Panc1 (cell line): ENCODE results near the gene ELANE.

ENCODE experiments used
- TF ChIP-seq, protein P1 (sequence below): fragments of 450-650 bp; IDR thresholded peaks from 2 replicates; pipeline ENCODE4 v1.5.1; 2017; ENCODE audit warnings: mild to moderate bottlenecking
- TF ChIP-seq, protein P2 (sequence below), 2 experiments: IDR thresholded peaks; 2 replicates each; pipeline ENCODE4 v1.6.1; 2011 to 2012; ENCODE audit warnings: low read depth in 2 of 2, control low read depth in 1 of 2, low read length in 1 of 2, mild to moderate bottlenecking in 1 of 2, moderate library complexity in 1 of 2; ENCODE audit not compliant: insufficient read depth in 1 of 2

DNA sequence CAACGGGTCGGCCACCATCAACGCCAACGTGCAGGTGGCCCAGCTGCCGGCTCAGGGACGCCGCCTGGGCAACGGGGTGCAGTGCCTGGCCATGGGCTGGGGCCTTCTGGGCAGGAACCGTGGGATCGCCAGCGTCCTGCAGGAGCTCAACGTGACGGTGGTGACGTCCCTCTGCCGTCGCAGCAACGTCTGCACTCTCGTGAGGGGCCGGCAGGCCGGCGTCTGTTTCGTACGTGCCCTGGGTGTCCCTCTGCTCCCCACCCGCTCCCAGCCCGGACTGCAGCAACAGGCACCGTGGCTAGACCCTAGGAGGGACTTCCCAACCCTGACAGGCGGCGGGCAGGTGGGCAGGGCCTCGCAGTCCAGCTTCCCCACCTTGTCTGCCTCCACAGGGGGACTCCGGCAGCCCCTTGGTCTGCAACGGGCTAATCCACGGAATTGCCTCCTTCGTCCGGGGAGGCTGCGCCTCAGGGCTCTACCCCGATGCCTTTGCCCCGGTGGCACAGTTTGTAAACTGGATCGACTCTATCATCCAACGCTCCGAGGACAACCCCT lies 3.5 kb downstream of the ELANE start:
- TF ChIP-seq, protein P1, sequence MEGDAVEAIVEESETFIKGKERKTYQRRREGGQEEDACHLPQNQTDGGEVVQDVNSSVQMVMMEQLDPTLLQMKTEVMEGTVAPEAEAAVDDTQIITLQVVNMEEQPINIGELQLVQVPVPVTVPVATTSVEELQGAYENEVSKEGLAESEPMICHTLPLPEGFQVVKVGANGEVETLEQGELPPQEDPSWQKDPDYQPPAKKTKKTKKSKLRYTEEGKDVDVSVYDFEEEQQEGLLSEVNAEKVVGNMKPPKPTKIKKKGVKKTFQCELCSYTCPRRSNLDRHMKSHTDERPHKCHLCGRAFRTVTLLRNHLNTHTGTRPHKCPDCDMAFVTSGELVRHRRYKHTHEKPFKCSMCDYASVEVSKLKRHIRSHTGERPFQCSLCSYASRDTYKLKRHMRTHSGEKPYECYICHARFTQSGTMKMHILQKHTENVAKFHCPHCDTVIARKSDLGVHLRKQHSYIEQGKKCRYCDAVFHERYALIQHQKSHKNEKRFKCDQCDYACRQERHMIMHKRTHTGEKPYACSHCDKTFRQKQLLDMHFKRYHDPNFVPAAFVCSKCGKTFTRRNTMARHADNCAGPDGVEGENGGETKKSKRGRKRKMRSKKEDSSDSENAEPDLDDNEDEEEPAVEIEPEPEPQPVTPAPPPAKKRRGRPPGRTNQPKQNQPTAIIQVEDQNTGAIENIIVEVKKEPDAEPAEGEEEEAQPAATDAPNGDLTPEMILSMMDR, result no peak
- TF ChIP-seq, protein P2, sequence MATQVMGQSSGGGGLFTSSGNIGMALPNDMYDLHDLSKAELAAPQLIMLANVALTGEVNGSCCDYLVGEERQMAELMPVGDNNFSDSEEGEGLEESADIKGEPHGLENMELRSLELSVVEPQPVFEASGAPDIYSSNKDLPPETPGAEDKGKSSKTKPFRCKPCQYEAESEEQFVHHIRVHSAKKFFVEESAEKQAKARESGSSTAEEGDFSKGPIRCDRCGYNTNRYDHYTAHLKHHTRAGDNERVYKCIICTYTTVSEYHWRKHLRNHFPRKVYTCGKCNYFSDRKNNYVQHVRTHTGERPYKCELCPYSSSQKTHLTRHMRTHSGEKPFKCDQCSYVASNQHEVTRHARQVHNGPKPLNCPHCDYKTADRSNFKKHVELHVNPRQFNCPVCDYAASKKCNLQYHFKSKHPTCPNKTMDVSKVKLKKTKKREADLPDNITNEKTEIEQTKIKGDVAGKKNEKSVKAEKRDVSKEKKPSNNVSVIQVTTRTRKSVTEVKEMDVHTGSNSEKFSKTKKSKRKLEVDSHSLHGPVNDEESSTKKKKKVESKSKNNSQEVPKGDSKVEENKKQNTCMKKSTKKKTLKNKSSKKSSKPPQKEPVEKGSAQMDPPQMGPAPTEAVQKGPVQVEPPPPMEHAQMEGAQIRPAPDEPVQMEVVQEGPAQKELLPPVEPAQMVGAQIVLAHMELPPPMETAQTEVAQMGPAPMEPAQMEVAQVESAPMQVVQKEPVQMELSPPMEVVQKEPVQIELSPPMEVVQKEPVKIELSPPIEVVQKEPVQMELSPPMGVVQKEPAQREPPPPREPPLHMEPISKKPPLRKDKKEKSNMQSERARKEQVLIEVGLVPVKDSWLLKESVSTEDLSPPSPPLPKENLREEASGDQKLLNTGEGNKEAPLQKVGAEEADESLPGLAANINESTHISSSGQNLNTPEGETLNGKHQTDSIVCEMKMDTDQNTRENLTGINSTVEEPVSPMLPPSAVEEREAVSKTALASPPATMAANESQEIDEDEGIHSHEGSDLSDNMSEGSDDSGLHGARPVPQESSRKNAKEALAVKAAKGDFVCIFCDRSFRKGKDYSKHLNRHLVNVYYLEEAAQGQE (IDR thresholded peaks at IDR 0.05; ENCODE audit: insufficient read depth in 1 of 2, low read depth in 2 of 2, low read length in 1 of 2), result no peak
